HUES6 (cell line): ENCODE measurements around the gene USH2A.

Source experiments
- H3K27ac ChIP-seq: 2 replicates; pipeline ENCODE4 v1.7.0; 2013; ENCODE audit warnings: low read depth, mild to moderate bottlenecking, low read length, inconsistent platforms
- H3K27me3 ChIP-seq: 2 replicates; pipeline ENCODE4 v1.6.1; 2013; ENCODE audit warnings: low read length; ENCODE audit not compliant: control insufficient read depth, insufficient read depth
- H3K36me3 ChIP-seq: 2 replicates; pipeline ENCODE4 v1.6.1; 2013; ENCODE audit warnings: low read length; ENCODE audit not compliant: control insufficient read depth, insufficient read depth
- H3K4me1 ChIP-seq: 2 replicates; pipeline ENCODE4 v1.6.1; 2013; ENCODE audit warnings: low read length; ENCODE audit not compliant: control insufficient read depth, insufficient read depth
- H3K4me3 ChIP-seq: 2 replicates; pipeline ENCODE4 v1.5.1; 2013; ENCODE audit warnings: low read depth, low read length
- H3K9ac ChIP-seq: one replicate; pipeline ENCODE4 v1.6.1; 2013; ENCODE audit warnings: mild to moderate bottlenecking, low read length
- H3K9me3 ChIP-seq: 2 replicates; pipeline ENCODE4 v1.6.1; 2013; ENCODE audit warnings: low read depth, low read length; ENCODE audit not compliant: control insufficient read depth, insufficient read depth

Gene USH2A

DNA sequence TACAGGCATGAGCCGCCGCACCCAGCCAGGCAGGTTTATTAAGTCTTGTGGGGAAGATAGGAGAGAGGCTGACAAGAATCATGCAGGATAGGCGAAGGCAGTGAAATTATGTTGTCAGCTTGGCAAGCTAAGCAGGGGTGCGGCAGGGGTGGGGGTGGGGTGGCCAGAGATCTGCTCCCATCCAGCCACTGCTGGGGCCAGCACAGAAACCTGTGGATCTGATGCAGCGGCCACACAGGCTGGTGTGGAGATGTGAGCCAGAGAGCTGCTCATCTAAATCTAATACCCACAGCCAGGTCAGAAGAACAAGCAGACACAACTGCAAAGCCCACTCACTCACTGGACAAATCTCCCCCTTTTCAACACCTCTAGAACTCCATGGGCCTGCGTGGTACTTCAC, 787.4 kb downstream of the USH2A start:
- Histone ChIP-seq H3K36me3 (no peaks in the 10 kb centered on the region), H3K4me1 (0 out of 2 replicates have a peak, but pooled peaks cover 9% of the 10 kb centered on the region), H3K27me3 (no peaks in the 10 kb centered on the region), H3K4me3 (no peak overlapping the region), H3K27ac (no peak overlapping the region), H3K9me3 (no peaks in the 10 kb centered on the region), H3K9ac (no peak overlapping the region)

GRCh38 chr1:215631489-215631888, 791.8 kb downstream of the USH2A start:
- no peaks in the 10 kb centered on the region for H3K9me3 ChIP-seq
- H3K4me1 ChIP-seq: 0 out of 2 replicates have a peak, but pooled peaks cover 3% of the 10 kb centered on the region
- H3K27ac ChIP-seq: no peak overlapping the region
- no peaks in the 10 kb centered on the region for H3K27me3 ChIP-seq
- H3K4me3 ChIP-seq: no peak overlapping the region
- H3K9ac ChIP-seq: no peak overlapping the region
- no peaks in the 10 kb centered on the region for H3K36me3 ChIP-seq

DNA sequence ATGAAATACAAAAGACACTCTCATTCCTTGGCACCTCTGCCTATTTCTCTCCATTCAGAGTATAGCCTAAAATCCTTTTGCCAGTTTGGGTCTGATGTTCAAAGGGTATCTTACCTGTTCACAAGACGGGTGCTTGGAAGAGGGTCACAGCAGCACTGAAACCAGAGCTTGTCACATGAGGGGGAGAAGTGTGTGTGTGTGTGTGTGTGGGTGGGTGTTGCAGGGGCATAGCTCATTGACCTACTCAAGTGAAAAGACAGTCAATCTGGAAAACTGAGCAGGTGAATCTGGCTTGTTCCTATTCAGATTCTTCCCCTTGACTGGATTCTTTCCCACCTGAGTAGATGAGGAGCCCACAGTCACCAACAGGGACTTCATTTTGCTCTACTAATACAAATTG, 792.2 kb downstream of the USH2A start:
- Histone ChIP-seq H3K36me3 (no peaks in the 10 kb centered on the region), H3K9ac (no peak overlapping the region), H3K9me3 (no peaks in the 10 kb centered on the region), H3K27ac (no peak overlapping the region), H3K4me3 (no peak overlapping the region), H3K27me3 (no peaks in the 10 kb centered on the region), H3K4me1 (no peaks in the 10 kb centered on the region)

GRCh38 chr1:215625949-215626348, 797.3 kb downstream of the USH2A start:
- no peaks in the 10 kb centered on the region for H3K27me3 ChIP-seq
- H3K9ac ChIP-seq: no peak overlapping the region
- no peak overlapping the region for H3K4me3 ChIP-seq
- no peaks in the 10 kb centered on the region for H3K9me3 ChIP-seq
- H3K4me1 ChIP-seq: no peaks in the 10 kb centered on the region
- H3K27ac ChIP-seq: no peak overlapping the region
- H3K36me3 ChIP-seq: peaks cover 5% of the 10 kb centered on the region

DNA sequence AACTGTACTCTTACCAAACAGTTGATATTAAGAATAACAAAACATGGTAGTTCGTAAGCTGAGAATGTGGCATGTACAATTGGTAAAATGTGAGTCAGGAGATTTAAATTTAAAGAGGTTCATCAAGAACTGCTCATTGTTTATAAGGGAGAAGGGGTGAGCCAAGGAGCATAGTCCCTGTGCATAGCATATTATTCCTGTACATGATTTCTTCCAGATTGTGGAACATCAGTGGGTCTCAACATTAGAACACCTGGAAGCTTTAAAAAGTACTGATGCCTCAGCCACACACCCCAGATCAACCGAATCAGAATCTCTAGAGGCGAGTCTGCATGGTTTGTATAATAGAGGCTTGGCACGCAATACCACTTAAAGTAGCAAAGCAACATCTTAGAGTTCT, 800.1 kb downstream of the USH2A start:
- no peak overlapping the region for H3K27ac ChIP-seq
- no peaks in the 10 kb centered on the region for H3K4me1 ChIP-seq
- H3K27me3 ChIP-seq: no peaks in the 10 kb centered on the region
- H3K4me3 ChIP-seq: no peak overlapping the region
- peaks cover 29% of the 10 kb centered on the region for H3K36me3 ChIP-seq
- H3K9me3 ChIP-seq: no peaks in the 10 kb centered on the region
- H3K9ac ChIP-seq: no peak overlapping the region

DNA sequence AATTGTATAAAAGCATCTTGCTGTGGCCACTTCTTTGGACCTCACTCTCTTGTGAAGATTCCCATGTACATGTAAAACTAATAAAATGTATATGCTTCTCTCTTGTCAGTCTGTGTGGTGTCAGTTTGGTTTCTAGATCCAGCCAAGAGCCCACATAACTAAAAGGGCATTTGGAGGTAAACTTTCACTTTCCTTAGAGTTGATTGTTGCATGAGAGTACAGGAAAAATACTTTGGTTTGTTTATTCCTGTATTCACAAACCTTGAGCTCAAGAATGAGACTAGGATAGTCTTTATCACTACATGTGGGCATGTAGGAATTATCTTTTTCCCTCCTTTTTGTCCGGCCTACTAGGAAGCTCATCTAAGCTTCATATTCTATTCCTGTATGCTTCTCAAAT, 805.3 kb downstream of the USH2A start:
- no peak overlapping the region for H3K4me3 ChIP-seq
- H3K27me3 ChIP-seq: no peaks in the 10 kb centered on the region
- no peaks in the 10 kb centered on the region for H3K4me1 ChIP-seq
- H3K9ac ChIP-seq: no peak overlapping the region
- no peak overlapping the region for H3K27ac ChIP-seq
- H3K9me3 ChIP-seq: no peaks in the 10 kb centered on the region
- peaks cover 47% of the 10 kb centered on the region for H3K36me3 ChIP-seq

- Histone ChIP-seq H3K27me3 (no peaks in the 10 kb centered on the region), H3K27ac (no peak overlapping the region), H3K9me3 (no peaks in the 10 kb centered on the region), H3K36me3 (peaks cover 59% of the 10 kb centered on the region), H3K9ac (no peak overlapping the region), H3K4me3 (no peak overlapping the region), H3K4me1 (no peaks in the 10 kb centered on the region)
These were observed 810.9 kb downstream of the USH2A start for GRCh38 chr1:215612391-215612790.

DNA sequence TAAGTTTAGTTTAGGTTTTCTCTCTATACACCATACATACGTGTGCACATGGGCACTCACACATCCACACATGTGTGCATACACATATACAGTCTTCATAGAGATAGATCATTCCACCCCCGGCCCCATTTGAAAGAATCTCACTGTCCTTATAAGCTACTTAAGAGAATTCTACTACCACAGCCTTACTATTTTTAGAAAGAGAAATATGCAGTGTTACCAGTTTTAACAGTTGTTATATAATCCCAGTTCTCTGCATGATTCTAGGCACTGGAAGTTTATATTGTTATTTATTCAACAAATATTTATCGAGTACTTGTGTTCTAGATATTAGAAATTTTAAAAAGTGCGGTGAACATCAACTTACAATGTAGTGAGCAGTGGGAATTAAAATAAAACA, 814.6 kb downstream of the USH2A start:
- Histone ChIP-seq H3K4me3 (no peak overlapping the region), H3K27me3 (no peaks in the 10 kb centered on the region), H3K9me3 (no peaks in the 10 kb centered on the region), H3K27ac (no peak overlapping the region), H3K4me1 (no peaks in the 10 kb centered on the region; the same call in 1 of the 2 replicates), H3K36me3 (peaks cover 60% of the 10 kb centered on the region), H3K9ac (no peak overlapping the region)

DNA sequence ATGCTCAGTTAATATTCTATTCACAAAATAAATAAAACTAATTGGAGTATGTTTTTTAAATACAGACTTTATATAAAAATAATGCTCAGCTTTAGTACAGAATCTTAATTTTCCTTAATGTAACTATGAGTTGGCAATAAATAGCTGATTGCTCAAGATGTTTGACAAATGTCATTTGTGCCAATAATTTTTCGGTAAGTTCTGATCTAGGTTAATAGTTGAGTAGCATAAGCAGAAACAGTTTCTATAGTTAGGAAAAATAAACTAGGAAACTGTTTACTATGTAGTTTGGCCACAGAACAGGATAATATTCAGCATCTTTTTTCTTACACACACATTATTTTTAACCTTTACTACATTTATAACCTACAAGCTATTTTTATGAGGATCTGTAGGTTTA, 815.8 kb downstream of the USH2A start:
- no peak overlapping the region for H3K9ac ChIP-seq
- no peaks in the 10 kb centered on the region; the same call in 1 of the 2 replicates for H3K4me1 ChIP-seq
- H3K27ac ChIP-seq: no peak overlapping the region
- no peaks in the 10 kb centered on the region for H3K9me3 ChIP-seq
- peaks cover 52% of the 10 kb centered on the region for H3K36me3 ChIP-seq
- no peak overlapping the region for H3K4me3 ChIP-seq
- no peaks in the 10 kb centered on the region for H3K27me3 ChIP-seq

- no peak overlapping the region for H3K9ac ChIP-seq
- no peak overlapping the region for H3K27ac ChIP-seq
- H3K9me3 ChIP-seq: no peaks in the 10 kb centered on the region
- H3K36me3 ChIP-seq: peaks cover 50% of the 10 kb centered on the region
- H3K4me1 ChIP-seq: no peaks in the 10 kb centered on the region; the same call in 1 of the 2 replicates
- no peaks in the 10 kb centered on the region for H3K27me3 ChIP-seq
- H3K4me3 ChIP-seq: no peak overlapping the region
These were observed 816.6 kb downstream of the USH2A start for GRCh38 chr1:215606564-215607168.

DNA sequence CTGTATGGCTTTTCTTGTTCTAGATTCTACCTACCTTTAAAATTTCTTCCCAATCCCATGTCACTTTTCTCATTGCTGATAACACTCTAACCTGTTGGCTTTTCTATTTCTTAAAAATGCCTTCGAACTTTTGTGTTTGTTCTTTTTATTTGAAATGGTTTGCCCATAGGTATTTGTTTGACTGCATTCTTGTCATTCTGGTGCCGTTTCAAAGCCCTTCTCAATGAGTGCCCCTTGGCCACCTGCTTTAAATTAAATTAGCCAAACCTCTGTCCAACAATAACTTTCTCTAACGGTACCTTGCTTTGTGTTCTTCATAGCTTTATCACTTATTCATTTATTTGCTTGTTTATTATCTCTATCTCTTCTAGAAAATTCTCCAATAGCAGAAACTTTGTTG, 817.2 kb downstream of the USH2A start:
- peaks cover 52% of the 10 kb centered on the region for H3K36me3 ChIP-seq
- no peak overlapping the region for H3K9ac ChIP-seq

More for the DNA sequence above, 817.2 kb downstream of the USH2A start:
- H3K4me1 ChIP-seq: no peaks in the 10 kb centered on the region; the same call in 1 of the 2 replicates
- no peak overlapping the region for H3K4me3 ChIP-seq
- no peaks in the 10 kb centered on the region for H3K27me3 ChIP-seq
- no peaks in the 10 kb centered on the region for H3K9me3 ChIP-seq
- no peak overlapping the region for H3K27ac ChIP-seq
